Astrocyte (in vitro differentiated cells and primary cell): Measurements from ENCODE around the gene NINL. TPM values are rescaled to one million over a fixed set of nuclear protein-coding genes. Genes with fewer than 3 reads are reported as not detected.

Experiments used
- DNase-seq: peaks from one replicate; pipeline ENCODE4 v3.0.0-alpha.2; 2010; ENCODE audit warnings: low read depth
- FAIRE-seq: peaks from 2 replicates; lab custom pipeline; 2011; peaks lifted over from hg19 to GRCh38; lab: Jason Lieb, UNC
- H2AFZ ChIP-seq: 2 replicates; pipeline ENCODE4 v1.6.0; 2012; ENCODE audit warnings: low read depth, low read length, inconsistent platforms
- H3K27ac ChIP-seq: 2 replicates; pipeline ENCODE4 v1.5.1; 2011; ENCODE audit warnings: low read depth, low read length, inconsistent platforms
- H3K27me3 ChIP-seq: 2 replicates; pipeline ENCODE4 v1.6.0; 2011; ENCODE audit warnings: low read length, inconsistent platforms; ENCODE audit not compliant: insufficient read depth
- H3K36me3 ChIP-seq: 2 replicates; pipeline ENCODE4 v1.5.1; 2011; ENCODE audit warnings: low read length, inconsistent platforms; ENCODE audit not compliant: insufficient read depth
- H3K4me1 ChIP-seq: 2 replicates; pipeline ENCODE4 v1.5.1; 2011; ENCODE audit warnings: low read length, inconsistent platforms; ENCODE audit not compliant: insufficient read depth
- H3K4me2 ChIP-seq: 2 replicates; pipeline ENCODE4 v1.6.0; 2012; ENCODE audit warnings: low read length, inconsistent platforms
- H3K4me3 ChIP-seq: 2 replicates; pipeline ENCODE4 v1.5.1; 2011; ENCODE audit warnings: low read depth, mild to moderate bottlenecking, low read length, inconsistent platforms; ENCODE audit not compliant: insufficient read depth
- H3K79me2 ChIP-seq: 2 replicates; pipeline ENCODE4 v1.6.0; 2012; ENCODE audit warnings: mild to moderate bottlenecking, low read length, inconsistent platforms; ENCODE audit not compliant: insufficient read depth
- H3K9ac ChIP-seq: 2 replicates; pipeline ENCODE4 v1.6.0; 2012; ENCODE audit warnings: mild to moderate bottlenecking, low read length, inconsistent platforms
- H3K9me3 ChIP-seq: 2 replicates; pipeline ENCODE4 v1.5.1; 2012; ENCODE audit warnings: low read depth, mild to moderate bottlenecking, low read length, inconsistent platforms; ENCODE audit not compliant: insufficient read depth
- H4K20me1 ChIP-seq: 2 replicates; pipeline ENCODE4 v1.6.0; 2012; ENCODE audit warnings: low read length, inconsistent platforms; ENCODE audit not compliant: insufficient read depth
- H3K27ac Mint-ChIP-seq: one replicate; pipeline ENCODE4 v1.8.0; 2021; ENCODE audit warnings: mild to moderate bottlenecking, mixed read lengths; ENCODE audit not compliant: unreplicated experiment
- H3K27me3 Mint-ChIP-seq: one replicate; pipeline ENCODE4 v1.8.0; 2021; ENCODE audit warnings: low read depth, mixed read lengths; ENCODE audit not compliant: unreplicated experiment
- H3K36me3 Mint-ChIP-seq: one replicate; pipeline ENCODE4 v1.8.0; 2021; ENCODE audit warnings: low read depth, mixed read lengths; ENCODE audit not compliant: unreplicated experiment
- H3K4me1 Mint-ChIP-seq: one replicate; pipeline ENCODE4 v1.8.0; 2021; ENCODE audit warnings: low read depth, mixed read lengths; ENCODE audit not compliant: unreplicated experiment
- H3K4me3 Mint-ChIP-seq: one replicate; pipeline ENCODE4 v1.8.0; 2021; ENCODE audit warnings: mild to moderate bottlenecking, moderate library complexity, mixed read lengths; ENCODE audit not compliant: unreplicated experiment
- H3K9me3 Mint-ChIP-seq: one replicate; pipeline ENCODE4 v1.8.0; 2021; ENCODE audit warnings: mild to moderate bottlenecking, mixed read lengths; ENCODE audit not compliant: unreplicated experiment
- EZH2 ChIP-seq: IDR thresholded peaks from 2 replicates; pipeline ENCODE4 v1.6.1; 2012; ENCODE audit warnings: mild to moderate bottlenecking, low read length, inconsistent platforms; ENCODE audit not compliant: insufficient read depth
- total RNA-seq: library from RNA; stranded (reverse); gene quantifications from 2 replicates; pipeline ENCODE4 v1.2.1, GENCODE V29; 2021
- TF ChIP-seq, protein P1 (sequence below): IDR thresholded peaks from 2 replicates; pipeline ENCODE4 v1.5.1; 2011; ENCODE audit warnings: low read depth, mild to moderate bottlenecking, inconsistent platforms, low read length, moderate library complexity; ENCODE audit not compliant: insufficient read depth

NINL gene
- total RNA-seq, 1 donor from 2014 or later: 10.2 TPM

DNA sequence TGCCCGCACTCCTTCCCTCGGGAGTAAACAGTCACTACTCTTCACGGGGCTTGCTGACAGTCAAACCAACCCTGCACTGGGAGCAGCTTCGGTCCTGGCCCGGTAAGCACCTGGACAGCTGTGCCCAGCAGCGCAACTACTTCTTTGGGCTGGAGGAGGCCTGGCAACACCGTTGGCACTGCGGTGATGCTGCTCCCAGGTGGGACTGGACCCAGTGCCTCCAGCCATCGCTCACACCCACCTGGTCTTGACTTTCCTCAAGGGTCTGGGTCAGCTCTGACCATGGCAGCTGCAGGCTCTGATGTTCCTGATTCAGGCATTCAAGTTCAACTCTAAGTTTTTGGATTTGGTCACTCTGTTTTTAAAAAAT lies 124.1 kb downstream of the NINL start:
- Mint-ChIP-seq H3K9me3 (no peaks in the 10 kb centered on the region), H3K27ac (no peak overlapping the region), H3K36me3 (peaks cover 16% of the 10 kb centered on the region), H3K27me3 (no peaks in the 10 kb centered on the region), H3K4me3 (no peak overlapping the region), H3K4me1 (peaks cover 4% of the 10 kb centered on the region)
- no peak overlapping the region for H3K9ac ChIP-seq
- DNase-seq: no peak
- H3K9me3 ChIP-seq: no peaks in the 10 kb centered on the region
- H3K4me2 ChIP-seq: no peak overlapping the region
- no peaks in the 10 kb centered on the region for H3K4me1 ChIP-seq
- no peak overlapping the region for H2AFZ ChIP-seq
- H3K27ac ChIP-seq: no peak overlapping the region
- H3K4me3 ChIP-seq: no peak overlapping the region
- H3K36me3 ChIP-seq: no peaks in the 10 kb centered on the region
- FAIRE-seq: no peak
- no peak for TF ChIP-seq EZH2
- TF ChIP-seq, protein P1, sequence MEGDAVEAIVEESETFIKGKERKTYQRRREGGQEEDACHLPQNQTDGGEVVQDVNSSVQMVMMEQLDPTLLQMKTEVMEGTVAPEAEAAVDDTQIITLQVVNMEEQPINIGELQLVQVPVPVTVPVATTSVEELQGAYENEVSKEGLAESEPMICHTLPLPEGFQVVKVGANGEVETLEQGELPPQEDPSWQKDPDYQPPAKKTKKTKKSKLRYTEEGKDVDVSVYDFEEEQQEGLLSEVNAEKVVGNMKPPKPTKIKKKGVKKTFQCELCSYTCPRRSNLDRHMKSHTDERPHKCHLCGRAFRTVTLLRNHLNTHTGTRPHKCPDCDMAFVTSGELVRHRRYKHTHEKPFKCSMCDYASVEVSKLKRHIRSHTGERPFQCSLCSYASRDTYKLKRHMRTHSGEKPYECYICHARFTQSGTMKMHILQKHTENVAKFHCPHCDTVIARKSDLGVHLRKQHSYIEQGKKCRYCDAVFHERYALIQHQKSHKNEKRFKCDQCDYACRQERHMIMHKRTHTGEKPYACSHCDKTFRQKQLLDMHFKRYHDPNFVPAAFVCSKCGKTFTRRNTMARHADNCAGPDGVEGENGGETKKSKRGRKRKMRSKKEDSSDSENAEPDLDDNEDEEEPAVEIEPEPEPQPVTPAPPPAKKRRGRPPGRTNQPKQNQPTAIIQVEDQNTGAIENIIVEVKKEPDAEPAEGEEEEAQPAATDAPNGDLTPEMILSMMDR: no peak
- no peaks in the 10 kb centered on the region for H4K20me1 ChIP-seq
- H3K27me3 ChIP-seq: no peaks in the 10 kb centered on the region
- no peaks in the 10 kb centered on the region for H3K79me2 ChIP-seq

DNA sequence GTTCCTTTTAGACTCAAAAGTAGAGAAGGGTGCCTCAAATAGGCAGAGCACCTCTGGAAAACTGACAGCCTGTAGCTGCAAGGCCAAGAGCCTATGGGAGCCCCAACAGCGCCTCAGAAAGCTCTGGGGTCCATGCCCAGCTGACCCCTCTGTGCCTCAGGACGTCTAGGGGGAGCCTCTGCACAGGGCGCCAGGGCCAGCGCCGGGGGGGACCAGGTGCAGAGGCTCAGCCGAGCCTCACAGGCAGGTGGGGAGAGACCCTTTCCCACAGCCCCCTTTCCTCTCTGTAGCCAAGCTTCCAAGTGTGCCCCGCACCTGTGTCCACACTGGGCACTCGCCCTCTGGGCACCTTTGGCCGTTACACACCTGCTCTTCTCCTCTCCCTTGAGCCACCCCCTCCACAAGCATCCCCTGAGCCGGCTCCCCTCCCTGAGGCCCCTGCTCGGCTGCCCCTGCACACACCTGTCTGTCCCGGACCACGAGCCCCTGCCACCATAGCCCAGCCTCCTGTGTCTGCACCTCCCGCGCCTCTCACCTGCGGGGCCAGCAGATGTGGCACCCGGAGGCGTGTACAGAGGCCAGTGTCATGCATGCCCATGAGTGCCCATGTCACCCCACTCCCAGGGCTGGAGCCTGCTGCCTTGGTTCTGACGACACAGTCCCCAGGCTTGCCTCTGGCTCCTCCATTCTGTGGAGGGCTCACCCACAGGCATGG lies 124.6 kb downstream of the NINL start:
- Mint-ChIP-seq H3K36me3 (peaks cover 15% of the 10 kb centered on the region), H3K4me1 (peaks cover 4% of the 10 kb centered on the region), H3K9me3 (no peaks in the 10 kb centered on the region), H3K27ac (no peak overlapping the region), H3K4me3 (no peak overlapping the region), H3K27me3 (no peaks in the 10 kb centered on the region)
- no peaks in the 10 kb centered on the region for H3K79me2 ChIP-seq
- no peak for FAIRE-seq
- H3K27me3 ChIP-seq: no peaks in the 10 kb centered on the region
- no peaks in the 10 kb centered on the region for H3K36me3 ChIP-seq
- no peak for DNase-seq
- H2AFZ ChIP-seq: no peak overlapping the region
- H4K20me1 ChIP-seq: no peaks in the 10 kb centered on the region
- H3K4me1 ChIP-seq: no peaks in the 10 kb centered on the region
- no peaks in the 10 kb centered on the region for H3K9me3 ChIP-seq
- no peak overlapping the region for H3K27ac ChIP-seq
- H3K4me2 ChIP-seq: no peak overlapping the region
- TF ChIP-seq EZH2: no peak
- TF ChIP-seq, protein P1: no peak
- no peak overlapping the region for H3K4me3 ChIP-seq
- no peak overlapping the region for H3K9ac ChIP-seq

- DNase-seq (no peak), FAIRE-seq (no peak)
- no peaks in the 10 kb centered on the region for H3K27me3 ChIP-seq
- no peak overlapping the region for H3K9ac ChIP-seq
- peaks cover 16% of the 10 kb centered on the region for H3K36me3 Mint-ChIP-seq
- no peaks in the 10 kb centered on the region for H4K20me1 ChIP-seq
- H3K9me3 ChIP-seq: no peaks in the 10 kb centered on the region
- H3K4me1 ChIP-seq: no peaks in the 10 kb centered on the region
- H3K4me3 Mint-ChIP-seq: no peak overlapping the region
- H3K9me3 Mint-ChIP-seq: no peaks in the 10 kb centered on the region
- H3K27ac ChIP-seq: no peak overlapping the region
- no peak overlapping the region for H2AFZ ChIP-seq
- no peak overlapping the region for H3K4me2 ChIP-seq
- TF ChIP-seq EZH2: no peak
- TF ChIP-seq, protein P1: no peak
- H3K27me3 Mint-ChIP-seq: no peaks in the 10 kb centered on the region
- H3K4me1 Mint-ChIP-seq: peaks cover 4% of the 10 kb centered on the region
- H3K4me3 ChIP-seq: no peak overlapping the region
- no peaks in the 10 kb centered on the region for H3K79me2 ChIP-seq
- H3K27ac Mint-ChIP-seq: no peak overlapping the region
- H3K36me3 ChIP-seq: no peaks in the 10 kb centered on the region
These were observed 125.3 kb downstream of the NINL start for GRCh38 chr20:25459916-25460535.
